ENCODE measurements around the gene BPIFB3. TPM values are rescaled to one million over a fixed set of nuclear protein-coding genes. Genes with fewer than 3 reads are reported as not detected.
A peak's percentile ranks its signal among the peaks of the same experiment; 100 is the strongest.
"Not testable (repeated sequence)": the region's sequence is repeated elsewhere in the genome, so short reads cannot be mapped to it uniquely, and the experiment has no call there.

Gene BPIFB3
- total and polyA plus RNA-seq, 2 of the 13 experiments (the other 11 are each of a cell fraction or from before 2014, with no cell fraction given), result 0.09 TPM; not detected in 1

- peak; percentile 60; the same call in 1 of the 2 replicates for TF ChIP-seq IKZF5 (CRISPR knock-in tag; IDR thresholded peaks at IDR 0.05)
- TF ChIP-seq CCDC6 (CRISPR knock-in tag; IDR thresholded peaks at IDR 0.05), result 0 out of 2 replicates have a peak, but pooled peaks have one; percentile 33
- TF ChIP-seq, protein P1, sequence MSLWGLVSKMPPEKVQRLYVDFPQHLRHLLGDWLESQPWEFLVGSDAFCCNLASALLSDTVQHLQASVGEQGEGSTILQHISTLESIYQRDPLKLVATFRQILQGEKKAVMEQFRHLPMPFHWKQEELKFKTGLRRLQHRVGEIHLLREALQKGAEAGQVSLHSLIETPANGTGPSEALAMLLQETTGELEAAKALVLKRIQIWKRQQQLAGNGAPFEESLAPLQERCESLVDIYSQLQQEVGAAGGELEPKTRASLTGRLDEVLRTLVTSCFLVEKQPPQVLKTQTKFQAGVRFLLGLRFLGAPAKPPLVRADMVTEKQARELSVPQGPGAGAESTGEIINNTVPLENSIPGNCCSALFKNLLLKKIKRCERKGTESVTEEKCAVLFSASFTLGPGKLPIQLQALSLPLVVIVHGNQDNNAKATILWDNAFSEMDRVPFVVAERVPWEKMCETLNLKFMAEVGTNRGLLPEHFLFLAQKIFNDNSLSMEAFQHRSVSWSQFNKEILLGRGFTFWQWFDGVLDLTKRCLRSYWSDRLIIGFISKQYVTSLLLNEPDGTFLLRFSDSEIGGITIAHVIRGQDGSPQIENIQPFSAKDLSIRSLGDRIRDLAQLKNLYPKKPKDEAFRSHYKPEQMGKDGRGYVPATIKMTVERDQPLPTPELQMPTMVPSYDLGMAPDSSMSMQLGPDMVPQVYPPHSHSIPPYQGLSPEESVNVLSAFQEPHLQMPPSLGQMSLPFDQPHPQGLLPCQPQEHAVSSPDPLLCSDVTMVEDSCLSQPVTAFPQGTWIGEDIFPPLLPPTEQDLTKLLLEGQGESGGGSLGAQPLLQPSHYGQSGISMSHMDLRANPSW (CRISPR knock-in tag; IDR thresholded peaks at IDR 0.05; ENCODE audit: borderline replicate concordance), result 0 out of 2 replicates have a peak, but pooled peaks have one; percentile 50
- peak; percentile 36; the same call in 1 of the 2 replicates for TF ChIP-seq REPIN1 (CRISPR knock-in tag; IDR thresholded peaks at IDR 0.05; ENCODE audit: borderline replicate concordance, low read depth)
- peak; percentile 65; the same call in 1 of the 2 replicates for TF ChIP-seq SIX4 (CRISPR knock-in tag; IDR thresholded peaks at IDR 0.05)
- TF ChIP-seq, protein P2, sequence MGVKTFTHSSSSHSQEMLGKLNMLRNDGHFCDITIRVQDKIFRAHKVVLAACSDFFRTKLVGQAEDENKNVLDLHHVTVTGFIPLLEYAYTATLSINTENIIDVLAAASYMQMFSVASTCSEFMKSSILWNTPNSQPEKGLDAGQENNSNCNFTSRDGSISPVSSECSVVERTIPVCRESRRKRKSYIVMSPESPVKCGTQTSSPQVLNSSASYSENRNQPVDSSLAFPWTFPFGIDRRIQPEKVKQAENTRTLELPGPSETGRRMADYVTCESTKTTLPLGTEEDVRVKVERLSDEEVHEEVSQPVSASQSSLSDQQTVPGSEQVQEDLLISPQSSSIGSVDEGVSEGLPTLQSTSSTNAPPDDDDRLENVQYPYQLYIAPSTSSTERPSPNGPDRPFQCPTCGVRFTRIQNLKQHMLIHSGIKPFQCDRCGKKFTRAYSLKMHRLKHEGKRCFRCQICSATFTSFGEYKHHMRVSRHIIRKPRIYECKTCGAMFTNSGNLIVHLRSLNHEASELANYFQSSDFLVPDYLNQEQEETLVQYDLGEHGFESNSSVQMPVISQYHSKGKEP (CRISPR knock-in tag; IDR thresholded peaks at IDR 0.05), result peak; percentile 73; the same call in 1 of the 2 replicates
- 0 out of 2 replicates have a peak, but pooled peaks have one; percentile 40 for TF ChIP-seq RFX3 (CRISPR knock-in tag; IDR thresholded peaks at IDR 0.05)
- TF ChIP-seq, protein P3, sequence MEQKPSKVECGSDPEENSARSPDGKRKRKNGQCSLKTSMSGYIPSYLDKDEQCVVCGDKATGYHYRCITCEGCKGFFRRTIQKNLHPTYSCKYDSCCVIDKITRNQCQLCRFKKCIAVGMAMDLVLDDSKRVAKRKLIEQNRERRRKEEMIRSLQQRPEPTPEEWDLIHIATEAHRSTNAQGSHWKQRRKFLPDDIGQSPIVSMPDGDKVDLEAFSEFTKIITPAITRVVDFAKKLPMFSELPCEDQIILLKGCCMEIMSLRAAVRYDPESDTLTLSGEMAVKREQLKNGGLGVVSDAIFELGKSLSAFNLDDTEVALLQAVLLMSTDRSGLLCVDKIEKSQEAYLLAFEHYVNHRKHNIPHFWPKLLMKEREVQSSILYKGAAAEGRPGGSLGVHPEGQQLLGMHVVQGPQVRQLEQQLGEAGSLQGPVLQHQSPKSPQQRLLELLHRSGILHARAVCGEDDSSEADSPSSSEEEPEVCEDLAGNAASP (CRISPR knock-in tag; IDR thresholded peaks at IDR 0.05; ENCODE audit: borderline replicate concordance), result peak; percentile 73; the same call in 1 of the 2 replicates
- 0 out of 2 replicates have a peak, but pooled peaks have one; percentile 13 for TF ChIP-seq ARNTL (CRISPR knock-in tag; IDR thresholded peaks at IDR 0.05)
- peak; percentile 88; the same call in 1 of the 2 replicates for TF ChIP-seq TSC22D2 (CRISPR knock-in tag; IDR thresholded peaks at IDR 0.05; ENCODE audit: borderline replicate concordance)
- peak; percentile 26; the same call in 1 of the 2 replicates for TF ChIP-seq ZNF788 (CRISPR knock-in tag; IDR thresholded peaks at IDR 0.05; ENCODE audit: borderline replicate concordance)
- TF ChIP-seq ZMYM2 (CRISPR knock-in tag; IDR thresholded peaks at IDR 0.05), result peak; percentile 18; the same call in 1 of the 2 replicates
- TF ChIP-seq IKZF4 (CRISPR knock-in tag; IDR thresholded peaks at IDR 0.05; ENCODE audit: borderline replicate concordance, low read depth, not compliant biosample characterization), result peak; percentile 39
- TF ChIP-seq, protein P4, sequence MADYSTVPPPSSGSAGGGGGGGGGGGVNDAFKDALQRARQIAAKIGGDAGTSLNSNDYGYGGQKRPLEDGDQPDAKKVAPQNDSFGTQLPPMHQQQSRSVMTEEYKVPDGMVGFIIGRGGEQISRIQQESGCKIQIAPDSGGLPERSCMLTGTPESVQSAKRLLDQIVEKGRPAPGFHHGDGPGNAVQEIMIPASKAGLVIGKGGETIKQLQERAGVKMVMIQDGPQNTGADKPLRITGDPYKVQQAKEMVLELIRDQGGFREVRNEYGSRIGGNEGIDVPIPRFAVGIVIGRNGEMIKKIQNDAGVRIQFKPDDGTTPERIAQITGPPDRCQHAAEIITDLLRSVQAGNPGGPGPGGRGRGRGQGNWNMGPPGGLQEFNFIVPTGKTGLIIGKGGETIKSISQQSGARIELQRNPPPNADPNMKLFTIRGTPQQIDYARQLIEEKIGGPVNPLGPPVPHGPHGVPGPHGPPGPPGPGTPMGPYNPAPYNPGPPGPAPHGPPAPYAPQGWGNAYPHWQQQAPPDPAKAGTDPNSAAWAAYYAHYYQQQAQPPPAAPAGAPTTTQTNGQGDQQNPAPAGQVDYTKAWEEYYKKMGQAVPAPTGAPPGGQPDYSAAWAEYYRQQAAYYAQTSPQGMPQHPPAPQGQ (CRISPR knock-in tag; IDR thresholded peaks at IDR 0.05; ENCODE audit: borderline replicate concordance), result 0 out of 2 replicates have a peak, but pooled peaks have one; percentile 50
- TF ChIP-seq ZMYM4 (CRISPR knock-in tag; IDR thresholded peaks at IDR 0.05), result peak; percentile 60
- TF ChIP-seq BCL6 (CRISPR knock-in tag; IDR thresholded peaks at IDR 0.05), result peak; percentile 32; the same call in 1 of the 2 replicates
- not testable (repeated sequence) for TF ChIP-seq SOX13 (IDR thresholded peaks at IDR 0.05)
- TF ChIP-seq SOX13 (CRISPR knock-in tag; conservative IDR thresholded peaks at IDR 0.05 in 1 of 2, IDR thresholded peaks at IDR 0.05 in 1 of 2), result 0 out of 4 replicates have a peak, but pooled peaks of 1 of the 2 experiments have one; percentile 38
- 0 out of 2 replicates have a peak, but pooled peaks have one; percentile 23 for TF ChIP-seq STAT5B (CRISPR knock-in tag; IDR thresholded peaks at IDR 0.05)
Measured at GRCh38 chr20:33095902-33096584, 42.3 kb downstream of the BPIFB3 start (continued).
